Activated naive CD4-positive, alpha-beta T cell treated with anti-CD3 and anti-CD28 coated beads for 36 hours (primary cell): ENCODE measurements around the gene SLX4. TPM values are rescaled to one million over a fixed set of nuclear protein-coding genes. Genes with fewer than 3 reads are reported as not detected.
"Not testable (repeated sequence)": the region's sequence is repeated elsewhere in the genome, so short reads cannot be mapped to it uniquely, and the experiment has no call there.

Experiments used
- CTCF ChIA-PET: fragments of 350-600 bp; sonication (Branson Sonifier 250); formaldehyde crosslinking; loops from one replicate; lab custom pipeline; 2021; ENCODE audit warnings: antibody characterized with exemption; lab: Charles Lee
- DNase-seq: peaks from one replicate; pipeline ENCODE4 v3.0.0-alpha.2; 2020
- H3K27ac Mint-ChIP-seq: one replicate; pipeline ENCODE4 v1.8.0; 2021; ENCODE audit warnings: mild to moderate bottlenecking, mixed read lengths
- H3K27me3 Mint-ChIP-seq: one replicate; pipeline ENCODE4 v1.8.0; 2021; ENCODE audit warnings: low read depth, mixed read lengths
- H3K36me3 Mint-ChIP-seq: one replicate; pipeline ENCODE4 v1.8.0; 2021; ENCODE audit warnings: low read depth, mixed read lengths
- H3K4me1 Mint-ChIP-seq: one replicate; pipeline ENCODE4 v1.8.0; 2021; ENCODE audit warnings: low read depth, mixed read lengths
- H3K4me3 Mint-ChIP-seq: one replicate; pipeline ENCODE4 v1.8.0; 2021; ENCODE audit warnings: mild to moderate bottlenecking, moderate library complexity, mixed read lengths
- H3K9me3 Mint-ChIP-seq: one replicate; pipeline ENCODE4 v1.8.0; 2021; ENCODE audit warnings: mixed read lengths
- intact Hi-C: fragments of 100-400 bp; cut with micrococcal nuclease; formaldehyde crosslinking; loops from one replicate; pipeline ENCODE4 v1.15.1; 2023
- total RNA-seq, 2 experiments: library from RNA; stranded (reverse); gene quantifications; one replicate each; pipeline ENCODE4 v1.2.3, GENCODE V29; 2021

The SLX4 gene
- 10 to 100 TPM; 14.0 to 14.1 TPM for total RNA-seq

- CTCF ChIA-PET = interaction anchor here (1.0 kb wide), 1 partner anchor 46 kb away, joined by 3 read pairs; no protein-coding TSS in a partner anchor
- H3K4me1 Mint-ChIP-seq = peaks cover 43% of the 10 kb centered on the region
- H3K27me3 Mint-ChIP-seq = no peaks in the 10 kb centered on the region
- peak; percentile 89 for DNase-seq
- peak within 1 kb of the TSS; percentile 98 for H3K27ac Mint-ChIP-seq
- H3K9me3 Mint-ChIP-seq = no peaks in the 10 kb centered on the region
- intact Hi-C loops = loop anchor here (1.0 to 5.0 kb wide), 6 partner anchors 33 to 641 kb away; partner anchors contain the start of genes CREBBP and TRAP1
- H3K36me3 Mint-ChIP-seq = peaks cover 16% of the 10 kb centered on the region
- peak within 1 kb of the TSS; percentile 100 for H3K4me3 Mint-ChIP-seq
Measured at GRCh38 chr16:3611146-3611975, at the start of gene SLX4. Gene SLX4, minus strand, starts transcription at chr16:3611606. Its CDS starts 2,642 bp downstream, at chr16:3608964.

GRCh38 chr16:3659251-3659650 is 47.8 kb upstream of the SLX4 start:
- no peaks in the 10 kb centered on the region for H3K9me3 Mint-ChIP-seq
- DNase-seq = no peak
- no peaks in the 10 kb centered on the region for H3K27me3 Mint-ChIP-seq
- H3K4me3 Mint-ChIP-seq = no peak overlapping the region
- H3K4me1 Mint-ChIP-seq = peaks cover 4% of the 10 kb centered on the region
- peaks cover 42% of the 10 kb centered on the region for H3K36me3 Mint-ChIP-seq
- CTCF ChIA-PET = interaction anchor here (0.6 kb wide), 1 partner anchor 1324 kb away, joined by 3 read pairs; no protein-coding TSS in a partner anchor
- peak overlapping the region; percentile 71 for H3K27ac Mint-ChIP-seq
- intact Hi-C loops = no loop called here

GRCh38 chr16:3656491-3657468 is 45.4 kb upstream of the SLX4 start:
- intact Hi-C loops = no loop called here
- no peaks in the 10 kb centered on the region for H3K27me3 Mint-ChIP-seq
- DNase-seq = peak; percentile 37
- no peak overlapping the region for H3K4me3 Mint-ChIP-seq
- peaks cover 37% of the 10 kb centered on the region for H3K36me3 Mint-ChIP-seq
- peaks cover 4% of the 10 kb centered on the region for H3K4me1 Mint-ChIP-seq
- peak overlapping the region; percentile 68 for H3K27ac Mint-ChIP-seq
- CTCF ChIA-PET = interaction anchor here (0.8 to 1.1 kb wide), 2 partner anchors 35 to 45 kb away, joined by 3 read pairs; no protein-coding TSS in a partner anchor
- no peaks in the 10 kb centered on the region for H3K9me3 Mint-ChIP-seq

GRCh38 chr16:3656160-3656490 is 44.7 kb upstream of the SLX4 start:
- H3K27ac Mint-ChIP-seq, H3K4me3 Mint-ChIP-seq, H3K9me3 Mint-ChIP-seq, H3K4me1 Mint-ChIP-seq, H3K27me3 Mint-ChIP-seq, DNase-seq, intact Hi-C loops: not testable (repeated sequence)
- peaks cover 33% of the 10 kb centered on the region for H3K36me3 Mint-ChIP-seq
- CTCF ChIA-PET = interaction anchor here (0.7 to 1.5 kb wide), 2 partner anchors 15 to 124 kb away, joined by 3 read pairs; no protein-coding TSS in a partner anchor

GRCh38 chr16:3655396-3656159 is 44.2 kb upstream of the SLX4 start:
- CTCF ChIA-PET = interaction anchor here (0.7 to 1.5 kb wide), 3 partner anchors 12 to 125 kb away, joined by 3 read pairs; no protein-coding TSS in a partner anchor
- intact Hi-C loops = no loop called here
- Mint-ChIP-seq H3K27ac (no peak overlapping the region), H3K36me3 (peaks cover 29% of the 10 kb centered on the region), H3K27me3 (no peaks in the 10 kb centered on the region), H3K4me1 (peaks cover 4% of the 10 kb centered on the region), H3K9me3 (no peaks in the 10 kb centered on the region), H3K4me3 (no peak overlapping the region)
- no peak for DNase-seq

GRCh38 chr16:3655030-3655395 is 43.6 kb upstream of the SLX4 start:
- CTCF ChIA-PET = interaction anchor here (1.0 to 1.5 kb wide), 2 partner anchors 11 to 125 kb away, joined by 3 read pairs; no protein-coding TSS in a partner anchor
- Mint-ChIP-seq H3K27me3 (no peaks in the 10 kb centered on the region), H3K36me3 (peaks cover 28% of the 10 kb centered on the region), H3K27ac (no peak overlapping the region), H3K4me1 (peaks cover 4% of the 10 kb centered on the region), H3K9me3 (no peaks in the 10 kb centered on the region), H3K4me3 (no peak overlapping the region)
- DNase-seq = no peak
- intact Hi-C loops = no loop called here

GRCh38 chr16:3654249-3654991 is 43.0 kb upstream of the SLX4 start, which contains the start of gene DNASE1:
Gene DNASE1, plus strand, starts transcription at chr16:3654691. Its CDS starts 683 bp downstream, at chr16:3655374.
- no peaks in the 10 kb centered on the region for H3K27me3 Mint-ChIP-seq

GRCh38 chr16:3652373-3653195 is 41.2 kb upstream of the SLX4 start:
- no peaks in the 10 kb centered on the region for H3K9me3 Mint-ChIP-seq
- peaks cover 4% of the 10 kb centered on the region for H3K4me1 Mint-ChIP-seq
- CTCF ChIA-PET = interaction anchor here (1.2 kb wide), 1 partner anchor 26 kb away, joined by 3 read pairs; no protein-coding TSS in a partner anchor
- no peak overlapping the region for H3K4me3 Mint-ChIP-seq
- H3K27me3 Mint-ChIP-seq = no peaks in the 10 kb centered on the region
- DNase-seq = no peak
- peaks cover 15% of the 10 kb centered on the region for H3K36me3 Mint-ChIP-seq
- H3K27ac Mint-ChIP-seq = no peak overlapping the region
- intact Hi-C loops = no loop called here

More at GRCh38 chr16:3654249-3654991, 43.0 kb upstream of the SLX4 start, which contains the start of gene DNASE1:
- peak; percentile 74 for DNase-seq
- H3K9me3 Mint-ChIP-seq = no peaks in the 10 kb centered on the region
- CTCF ChIA-PET = interaction anchor here (0.6 to 1.5 kb wide), 6 partner anchors 11 to 126 kb away, joined by 3 to 4 read pairs (median 3); no protein-coding TSS in a partner anchor
- no peak within 1 kb of the TSS for H3K4me3 Mint-ChIP-seq
- peaks cover 22% of the 10 kb centered on the region for H3K36me3 Mint-ChIP-seq
- H3K27ac Mint-ChIP-seq = no peak within 1 kb of the TSS
- intact Hi-C loops = no loop called here
- H3K4me1 Mint-ChIP-seq = peaks cover 4% of the 10 kb centered on the region

- Mint-ChIP-seq H3K4me1 (no peaks in the 10 kb centered on the region), H3K9me3 (no peaks in the 10 kb centered on the region), H3K4me3 (no peak overlapping the region), H3K36me3 (peaks cover 6% of the 10 kb centered on the region), H3K27me3 (no peaks in the 10 kb centered on the region), H3K27ac (no peak overlapping the region)
- CTCF ChIA-PET = no interaction called here
- no peak for DNase-seq
- intact Hi-C loops = no loop called here
Measured at GRCh38 chr16:3651461-3652372, 40.3 kb upstream of the SLX4 start.
